Activated CD4-positive, alpha-beta T cell treated with anti-CD3 and anti-CD28 coated beads, Interleukin-2, amount 50 U/mL, for 48 hours (primary cell): Measurements from ENCODE around the gene TNFAIP8.
A peak's percentile ranks its signal among the peaks of the same experiment; 100 is the strongest.
"Not testable (repeated sequence)": the region's sequence is repeated elsewhere in the genome, so short reads cannot be mapped to it uniquely, and the experiment has no call there.

Source experiments
- DNase-seq, 2 experiments: peaks; one replicate each; pipeline ENCODE4 v3.0.0-alpha.2; 2020

TNFAIP8 gene

GRCh38 chr5:119398727-119399466 lies 43.1 kb downstream of the TNFAIP8 start:
- no peak for DNase-seq

- DNase-seq, result peak in 1 of 2 experiments; percentile 47
Measured at GRCh38 chr5:119400245-119400644, 44.4 kb downstream of the TNFAIP8 start.

GRCh38 chr5:119402081-119402480 lies 46.3 kb downstream of the TNFAIP8 start:
- DNase-seq, result no peak

GRCh38 chr5:119402555-119402954 lies 46.7 kb downstream of the TNFAIP8 start:
- DNase-seq, result no peak

GRCh38 chr5:119404033-119404432 lies 48.2 kb downstream of the TNFAIP8 start:
- no peak for DNase-seq

GRCh38 chr5:119405419-119405818 lies 49.6 kb downstream of the TNFAIP8 start:
- DNase-seq, result no peak

- no peak for DNase-seq
Measured at GRCh38 chr5:119406551-119407110, 50.8 kb downstream of the TNFAIP8 start.

- peak in 1 of 2 experiments; percentile 26 for DNase-seq
Measured at GRCh38 chr5:119409235-119409815, 53.5 kb downstream of the TNFAIP8 start.

GRCh38 chr5:119410448-119411159 lies 54.8 kb downstream of the TNFAIP8 start:
- peak in 1 of 2 experiments; percentile 19 for DNase-seq

- DNase-seq, result peak in 1 of 2 experiments; percentile 60
Measured at GRCh38 chr5:119411361-119412278, 55.8 kb downstream of the TNFAIP8 start.

- no peak for DNase-seq
Measured at GRCh38 chr5:119412279-119413227, 56.7 kb downstream of the TNFAIP8 start.

GRCh38 chr5:119414124-119414734 lies 58.4 kb downstream of the TNFAIP8 start:
- DNase-seq, result not testable (repeated sequence)

GRCh38 chr5:119417891-119418605 lies 62.2 kb downstream of the TNFAIP8 start:
- no peak for DNase-seq

- DNase-seq, result no peak
Measured at GRCh38 chr5:119418606-119419100, 62.8 kb downstream of the TNFAIP8 start.

- DNase-seq, result no peak
Measured at GRCh38 chr5:119420169-119420568, 64.3 kb downstream of the TNFAIP8 start.

GRCh38 chr5:119426057-119426456 lies 70.2 kb downstream of the TNFAIP8 start:
- no peak for DNase-seq

- DNase-seq, result no peak
Measured at GRCh38 chr5:119427060-119427459, 71.2 kb downstream of the TNFAIP8 start.

- DNase-seq, result not testable (repeated sequence)
Measured at GRCh38 chr5:119427596-119427995, 71.8 kb downstream of the TNFAIP8 start.

- not testable (repeated sequence) for DNase-seq
Measured at GRCh38 chr5:119428166-119428565, 72.3 kb downstream of the TNFAIP8 start.

- DNase-seq, result not testable (repeated sequence)
Measured at GRCh38 chr5:119428574-119428973, 72.8 kb downstream of the TNFAIP8 start.
